ENCODE measurements around the gene KNDC1. TPM values are rescaled to one million over a fixed set of nuclear protein-coding genes. Genes with fewer than 3 reads are reported as not detected.
"Not testable (repeated sequence)": the region's sequence is repeated elsewhere in the genome, so short reads cannot be mapped to it uniquely, and the experiment has no call there.

KNDC1 gene
- total RNA-seq, 4 donors from 2014 or later, result 2.1 to 9.3 (median 3.5) TPM

DNA sequence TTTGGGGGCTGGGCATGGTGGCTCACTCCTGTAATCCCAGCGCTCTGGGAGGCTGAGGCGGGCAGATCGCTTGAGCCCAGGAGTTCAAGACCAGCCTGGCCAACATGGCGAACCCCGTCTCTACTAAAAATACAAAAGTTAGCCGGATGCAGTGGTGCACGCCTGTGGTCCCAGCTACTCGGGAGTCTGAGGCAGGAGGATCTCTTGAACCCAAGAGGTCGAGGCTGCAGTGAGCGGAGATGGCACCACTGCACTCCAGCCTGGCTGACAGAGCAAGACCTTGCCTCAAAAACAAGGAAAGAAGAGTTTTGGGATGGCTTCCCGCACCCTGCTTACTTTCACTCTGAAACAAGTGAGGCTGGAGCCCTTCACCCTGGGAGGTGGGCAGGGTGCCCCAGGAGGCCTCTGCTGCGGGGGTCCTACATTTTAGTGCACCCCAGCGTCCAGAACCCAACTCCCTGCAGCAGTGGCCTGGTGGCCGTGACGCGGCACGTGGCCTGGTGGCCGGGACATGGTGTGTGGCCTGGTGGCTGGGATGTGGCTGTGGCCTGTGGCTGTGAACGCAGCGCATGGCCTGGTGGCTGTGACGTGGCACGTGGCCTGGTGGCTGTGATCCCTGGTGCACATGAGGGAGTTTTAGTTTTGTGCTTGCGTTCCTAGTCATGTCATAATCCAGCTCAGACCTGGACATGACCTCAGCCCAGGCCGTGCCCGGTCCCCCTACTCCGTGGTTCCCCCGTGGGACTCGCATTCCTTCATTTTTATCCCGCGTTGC lies 9.3 kb downstream of the KNDC1 start:
- no peak overlapping the region for H3K27ac ChIP-seq
- DNase-seq, result no peak
- no peaks in the 10 kb centered on the region for H3K27me3 ChIP-seq
- H3K36me3 ChIP-seq, result no peaks in the 10 kb centered on the region
- no peaks in the 10 kb centered on the region for H3K9me3 ChIP-seq
- H3K4me3 ChIP-seq (replicated peaks in 1 of 3), result no peak overlapping the region
- 93 to 95% methylated on average over 23 to 27 of the region's 30 CpGs for WGBS, 2 donors
- H3K4me1 ChIP-seq, result no peaks in the 10 kb centered on the region
- intact Hi-C loops (cut with DNase I), result no loop called here
- TF ChIP-seq POLR2A (IDR thresholded peaks at IDR 0.05), result no peak
- TF ChIP-seq, protein P1, sequence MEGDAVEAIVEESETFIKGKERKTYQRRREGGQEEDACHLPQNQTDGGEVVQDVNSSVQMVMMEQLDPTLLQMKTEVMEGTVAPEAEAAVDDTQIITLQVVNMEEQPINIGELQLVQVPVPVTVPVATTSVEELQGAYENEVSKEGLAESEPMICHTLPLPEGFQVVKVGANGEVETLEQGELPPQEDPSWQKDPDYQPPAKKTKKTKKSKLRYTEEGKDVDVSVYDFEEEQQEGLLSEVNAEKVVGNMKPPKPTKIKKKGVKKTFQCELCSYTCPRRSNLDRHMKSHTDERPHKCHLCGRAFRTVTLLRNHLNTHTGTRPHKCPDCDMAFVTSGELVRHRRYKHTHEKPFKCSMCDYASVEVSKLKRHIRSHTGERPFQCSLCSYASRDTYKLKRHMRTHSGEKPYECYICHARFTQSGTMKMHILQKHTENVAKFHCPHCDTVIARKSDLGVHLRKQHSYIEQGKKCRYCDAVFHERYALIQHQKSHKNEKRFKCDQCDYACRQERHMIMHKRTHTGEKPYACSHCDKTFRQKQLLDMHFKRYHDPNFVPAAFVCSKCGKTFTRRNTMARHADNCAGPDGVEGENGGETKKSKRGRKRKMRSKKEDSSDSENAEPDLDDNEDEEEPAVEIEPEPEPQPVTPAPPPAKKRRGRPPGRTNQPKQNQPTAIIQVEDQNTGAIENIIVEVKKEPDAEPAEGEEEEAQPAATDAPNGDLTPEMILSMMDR (IDR thresholded peaks at IDR 0.05), result no peak

DNA sequence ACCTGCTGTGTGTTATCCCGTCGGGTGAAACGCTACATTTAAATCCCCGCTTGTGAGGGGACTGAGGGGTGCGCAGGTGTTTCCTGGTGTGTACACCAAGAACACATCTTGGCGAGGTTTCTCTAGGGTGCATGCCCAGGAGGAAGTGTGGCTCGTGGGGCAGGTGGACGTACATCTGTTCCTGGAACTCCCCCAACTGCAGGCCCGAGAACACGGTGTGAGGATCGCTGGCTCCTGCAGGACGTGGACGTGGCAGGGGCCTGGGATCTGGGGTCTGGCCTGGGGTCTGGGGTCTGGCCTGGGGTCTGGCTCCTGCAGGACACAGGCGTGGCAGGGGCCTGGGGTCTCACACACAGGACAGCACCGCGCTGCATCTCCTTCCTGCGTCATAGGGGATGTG lies 10.1 kb downstream of the KNDC1 start:
- no peak for DNase-seq
- Histone ChIP-seq H3K4me3 (replicated peaks in 1 of 3) (no peak overlapping the region), H3K36me3 (no peaks in the 10 kb centered on the region), H3K27ac (no peak overlapping the region), H3K27me3 (no peaks in the 10 kb centered on the region), H3K4me1 (no peaks in the 10 kb centered on the region), H3K9me3 (no peaks in the 10 kb centered on the region)
- intact Hi-C loops (cut with DNase I), result no loop called here
- TF ChIP-seq, protein P1 (IDR thresholded peaks at IDR 0.05), result no peak
- TF ChIP-seq POLR2A (IDR thresholded peaks at IDR 0.05), result no peak
- 78 to 90% methylated on average over 10 to 17 of the region's 17 CpGs for WGBS, 2 donors

DNA sequence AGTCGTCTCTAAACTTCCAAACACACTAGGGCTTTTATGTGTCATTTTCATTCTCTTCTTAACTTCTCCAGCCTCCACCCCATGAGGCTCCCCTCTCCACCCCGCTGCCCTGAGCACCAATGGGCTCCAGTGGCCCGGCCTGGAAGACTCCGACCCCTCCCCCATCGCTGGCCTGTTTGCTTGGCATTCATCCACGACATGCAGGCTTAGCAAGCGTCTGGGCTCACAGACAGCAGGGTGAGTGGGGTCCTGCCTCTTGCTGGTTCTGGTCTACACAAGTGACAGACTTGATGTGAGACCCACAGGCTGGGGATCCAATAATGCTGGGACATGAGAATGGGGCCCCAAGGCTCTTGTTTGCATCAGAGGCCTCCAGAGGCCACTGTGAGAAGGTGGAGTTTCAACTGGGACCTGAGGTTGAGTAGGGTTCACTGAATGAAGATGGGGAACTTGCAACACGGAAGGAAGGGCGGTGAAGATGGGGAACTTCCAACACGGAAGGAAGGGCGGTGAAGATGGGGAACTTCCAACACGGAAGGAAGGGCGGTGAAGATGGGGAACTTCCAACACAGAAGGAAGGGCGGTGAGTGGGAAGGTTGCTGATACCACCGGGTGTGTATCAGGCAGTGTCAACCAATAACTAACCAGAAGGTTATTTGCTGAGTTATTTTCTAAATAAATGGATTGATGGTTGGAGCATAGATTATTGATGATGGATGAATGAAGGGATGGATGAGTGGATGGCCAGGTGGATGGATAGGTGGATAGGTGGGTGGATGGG lies 14.0 kb downstream of the KNDC1 start:
- WGBS, 2 donors, result 84 to 87% methylated on average over 15 of the region's 15 CpGs
- DNase-seq, result no peak
- H3K4me1 ChIP-seq, result no peaks in the 10 kb centered on the region

DNA sequence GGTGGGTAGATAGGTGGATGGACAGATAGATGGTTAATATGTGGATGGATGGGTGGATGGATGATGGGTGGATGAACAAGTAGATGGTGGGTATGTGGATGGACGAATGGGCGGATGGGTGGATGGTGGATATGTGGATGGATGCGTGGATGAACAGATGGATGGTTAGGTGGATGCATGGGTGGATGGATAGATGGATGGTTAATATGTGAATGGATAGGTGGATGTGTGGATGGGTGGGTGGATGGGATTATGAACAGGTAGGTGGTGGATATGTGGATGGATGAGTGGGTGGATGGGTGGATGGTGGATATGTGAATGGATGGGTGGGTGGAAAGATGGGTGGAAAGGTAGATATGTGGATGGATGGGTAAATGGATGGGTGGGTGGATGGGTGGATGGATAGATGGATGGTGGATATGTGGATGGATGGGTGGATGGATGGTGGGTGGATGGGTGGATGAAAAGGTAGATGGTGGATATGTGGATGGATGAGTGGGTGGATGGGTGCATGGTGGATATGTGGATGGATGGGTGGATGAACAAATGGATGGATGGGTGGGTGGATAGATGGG lies 14.8 kb downstream of the KNDC1 start:
- Histone ChIP-seq H3K27ac (no peak overlapping the region), H3K27me3 (no peaks in the 10 kb centered on the region), H3K36me3 (no peaks in the 10 kb centered on the region), H3K4me1 (no peaks in the 10 kb centered on the region), H3K9me3 (no peaks in the 10 kb centered on the region), H3K4me3 (replicated peaks in 1 of 3) (no peak overlapping the region)
- intact Hi-C loops (cut with DNase I), result no loop called here
- no peak for TF ChIP-seq POLR2A (IDR thresholded peaks at IDR 0.05)
- TF ChIP-seq, protein P1 (IDR thresholded peaks at IDR 0.05), result no peak
- DNase-seq, result no peak
- WGBS, 2 donors, result 62 to 75% methylated on average over 3 of the region's 3 CpGs

More for the DNA sequence above, 14.0 kb downstream of the KNDC1 start:
- no peak overlapping the region for H3K4me3 ChIP-seq (replicated peaks in 1 of 3)
- TF ChIP-seq, protein P1 (IDR thresholded peaks at IDR 0.05), result no peak
- TF ChIP-seq POLR2A (IDR thresholded peaks at IDR 0.05), result no peak
- no peak overlapping the region for H3K27ac ChIP-seq
- H3K27me3 ChIP-seq, result no peaks in the 10 kb centered on the region
- H3K36me3 ChIP-seq, result no peaks in the 10 kb centered on the region
- intact Hi-C loops (cut with DNase I), result no loop called here
- no peaks in the 10 kb centered on the region for H3K9me3 ChIP-seq

DNA sequence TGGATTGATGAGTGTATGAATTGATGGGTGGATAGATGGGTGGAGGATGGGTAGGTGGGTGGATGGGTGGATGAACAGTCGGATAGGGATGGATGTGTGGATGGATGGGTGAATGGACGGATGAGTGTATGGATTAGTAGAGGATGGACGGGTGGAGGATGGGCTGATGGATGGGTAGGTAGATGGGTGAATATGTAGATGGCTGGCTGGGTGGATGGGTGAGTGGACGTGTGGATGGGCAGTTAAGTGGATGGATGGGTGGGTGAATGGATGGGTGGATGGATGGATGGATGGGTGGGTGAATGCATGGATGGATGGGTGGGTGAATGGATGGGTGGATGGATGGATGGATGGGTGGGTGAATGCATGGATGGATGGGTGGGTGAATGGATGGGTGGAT lies 15.6 kb downstream of the KNDC1 start:
- DNase-seq; H3K9me3 ChIP-seq; intact Hi-C loops (cut with DNase I); H3K4me1 ChIP-seq; H3K36me3 ChIP-seq; H3K27me3 ChIP-seq; H3K4me3 ChIP-seq (replicated peaks in 1 of 3); H3K27ac ChIP-seq: not testable (repeated sequence)
- WGBS, 2 donors, result 87 to 90% methylated on average over 4 of the region's 4 CpGs
